ENCODE data around the gene AOAH. TPM values are rescaled to one million over a fixed set of nuclear protein-coding genes. Genes with fewer than 3 reads are reported as not detected.

AOAH gene
- total RNA-seq, 4 donors from 2014 or later = 0.93 to 20.5 (median 9.9) TPM

- Histone ChIP-seq H3K4me3 (no peak overlapping the region), H3K27me3 (no peaks in the 10 kb centered on the region), H3K36me3 (no peaks in the 10 kb centered on the region), H3K4me1 (no peaks in the 10 kb centered on the region), H3K9me3 (no peaks in the 10 kb centered on the region), H3K27ac (no peak overlapping the region)
- no peak for ATAC-seq
- WGBS, 2 donors (ENCODE audit: low coverage in 1 of 2) = 57 to 65% methylated on average over 2 of the region's 2 CpGs
- TF ChIP-seq POLR2A (IDR thresholded peaks at IDR 0.05) (no peak), CTCF (IDR thresholded peaks at IDR 0.05) (no peak), POLR2AphosphoS5 (IDR thresholded peaks at IDR 0.05) (no peak), EP300 (IDR thresholded peaks at IDR 0.05) (no peak)
Observed at GRCh38 chr7:36626111-36626510, 98.2 kb downstream of the AOAH start.

GRCh38 chr7:36625247-36625646 is 99.0 kb downstream of the AOAH start:
- Histone ChIP-seq H3K27me3 (no peaks in the 10 kb centered on the region), H3K36me3 (no peaks in the 10 kb centered on the region), H3K4me3 (no peak overlapping the region), H3K4me1 (no peaks in the 10 kb centered on the region), H3K27ac (no peak overlapping the region), H3K9me3 (no peaks in the 10 kb centered on the region)
- TF ChIP-seq EP300 (IDR thresholded peaks at IDR 0.05) (no peak), POLR2A (IDR thresholded peaks at IDR 0.05) (no peak), CTCF (IDR thresholded peaks at IDR 0.05) (no peak), POLR2AphosphoS5 (IDR thresholded peaks at IDR 0.05) (no peak)
- WGBS, 2 donors (ENCODE audit: low coverage in 1 of 2) = 24 to 30% methylated on average over 4 of the region's 4 CpGs
- ATAC-seq = peak; percentile 37

DNA sequence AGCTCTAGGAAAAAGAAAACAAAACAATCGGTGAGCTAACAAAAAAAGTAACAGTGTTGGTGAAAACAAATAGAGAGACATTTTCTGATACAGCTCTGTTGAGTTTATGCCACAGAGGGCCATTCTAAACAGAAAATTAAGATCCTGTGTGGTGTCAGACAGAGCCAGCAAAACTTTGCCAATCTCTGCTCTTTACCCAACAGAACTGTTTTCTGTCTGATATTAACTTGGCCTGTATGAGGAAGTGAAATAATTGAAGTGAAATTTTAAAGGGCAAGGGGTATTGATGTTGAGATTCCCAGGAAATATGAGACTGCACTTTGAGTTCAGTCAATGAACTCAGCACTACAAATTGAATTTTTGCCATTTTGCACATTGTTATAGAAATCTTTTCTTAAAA is 101.0 kb downstream of the AOAH start:
- no peaks in the 10 kb centered on the region for H3K36me3 ChIP-seq
- WGBS, 2 donors (ENCODE audit: low coverage in 1 of 2) = 46 to 62% methylated on average over 1 of the region's 1 CpG
- no peaks in the 10 kb centered on the region for H3K4me1 ChIP-seq
- TF ChIP-seq POLR2A (IDR thresholded peaks at IDR 0.05) (no peak), CTCF (IDR thresholded peaks at IDR 0.05) (no peak), EP300 (IDR thresholded peaks at IDR 0.05) (no peak), POLR2AphosphoS5 (IDR thresholded peaks at IDR 0.05) (no peak)
- no peak overlapping the region for H3K4me3 ChIP-seq
- no peak overlapping the region for H3K27ac ChIP-seq
- H3K9me3 ChIP-seq = no peaks in the 10 kb centered on the region
- H3K27me3 ChIP-seq = no peaks in the 10 kb centered on the region
- ATAC-seq = no peak

- Histone ChIP-seq H3K27me3 (no peaks in the 10 kb centered on the region), H3K4me1 (no peaks in the 10 kb centered on the region), H3K36me3 (no peaks in the 10 kb centered on the region), H3K4me3 (no peak overlapping the region), H3K27ac (no peak overlapping the region), H3K9me3 (no peaks in the 10 kb centered on the region)
- ATAC-seq = no peak
- 76 to 77% methylated on average over 9 to 10 of the region's 10 CpGs for WGBS, 2 donors (ENCODE audit: low coverage in 1 of 2)
- TF ChIP-seq POLR2AphosphoS5 (IDR thresholded peaks at IDR 0.05) (no peak), EP300 (IDR thresholded peaks at IDR 0.05) (no peak), POLR2A (IDR thresholded peaks at IDR 0.05) (no peak), CTCF (IDR thresholded peaks at IDR 0.05) (no peak)
Observed at GRCh38 chr7:36621396-36621795, 102.9 kb downstream of the AOAH start.

- WGBS, 2 donors (ENCODE audit: low coverage in 1 of 2) = 21 to 58% methylated on average over 4 of the region's 4 CpGs
Observed at GRCh38 chr7:36620166-36620708, 104.1 kb downstream of the AOAH start.

More at GRCh38 chr7:36620166-36620708, 104.1 kb downstream of the AOAH start:
- Histone ChIP-seq H3K36me3 (no peaks in the 10 kb centered on the region), H3K27ac (no peak overlapping the region), H3K4me1 (no peaks in the 10 kb centered on the region), H3K9me3 (no peaks in the 10 kb centered on the region), H3K27me3 (no peaks in the 10 kb centered on the region), H3K4me3 (no peak overlapping the region)
- no peak for ATAC-seq
- TF ChIP-seq EP300 (IDR thresholded peaks at IDR 0.05) (no peak), CTCF (IDR thresholded peaks at IDR 0.05) (no peak), POLR2AphosphoS5 (IDR thresholded peaks at IDR 0.05) (no peak), POLR2A (IDR thresholded peaks at IDR 0.05) (no peak)
